K562 (cell line): ENCODE data around the gene DYDC1. TPM values are rescaled to one million over a fixed set of nuclear protein-coding genes. Genes with fewer than 3 reads are reported as not detected.

ENCODE experiments used
- ATAC-seq: fragments of 200-7000 bp; cut with Tn5 transposase; 3 replicates; pipeline ENCODE4 v1.9.1; 2020; ENCODE audit warnings: moderate library complexity
- BruUV-seq: library from RNA; stranded (reverse); fragments of 400-500 nt; replicated peaks from 2 replicates; lab custom pipeline; 2021; lab: Mats Ljungman, UMichigan
- CTCF ChIA-PET: fragments of 300-600 bp; formaldehyde crosslinking; extraction: SDS; loops from one replicate; lab custom pipeline; 2021; ENCODE audit warnings: low intra/inter-chr PET ratio; lab: Yijun Ruan, JAX
- POLR2A ChIA-PET: fragments of 300-600, 350-650 bp; sonication (Branson Sonifier 250); formaldehyde crosslinking; extraction: SDS; loops from one replicate; lab custom pipeline; 2021; ENCODE audit warnings: antibody characterized with exemption, inconsistent platforms; lab: Yijun Ruan, JAX
- DNase-seq, 4 experiments: peaks; one replicate each; pipeline versions ENCODE4 v3.0.0 to v3.0.0-alpha.2; 2011 to 2018; ENCODE audit warnings: low spot score in 3 of 4, mixed read lengths in 3 of 4; ENCODE audit errors: extremely low read depth in 1 of 4
- FAIRE-seq: peaks from 2 replicates; lab custom pipeline; 2011; peaks lifted over from hg19 to GRCh38; lab: Jason Lieb, UNC
- H2AFZ ChIP-seq: 2 replicates; pipeline ENCODE4 v1.6.0; 2011; ENCODE audit warnings: low read depth, low read length, control low read depth, inconsistent platforms
- H3K27ac ChIP-seq: fragments of 200-600 bp; 3 replicates; pipeline ENCODE4 v1.8.0; 2011; ENCODE audit warnings: low read depth, mild to moderate bottlenecking, control low read depth, inconsistent platforms, low read length, moderate library complexity, mixed read lengths; ENCODE audit errors: extremely low read depth
- H3K27me3 ChIP-seq, 2 experiments: fragments of 300-600 bp in 1 of 2; 2 replicates in 1 of 2; 3 replicates in 1 of 2; pipeline versions ENCODE4 v1.6.0 to v1.8.0; 2011; ENCODE audit warnings: inconsistent platforms in 2 of 2, low read length in 2 of 2, mild to moderate bottlenecking in 1 of 2, mixed read lengths in 1 of 2, moderate library complexity in 1 of 2; ENCODE audit not compliant: control insufficient read depth in 2 of 2, insufficient read depth in 2 of 2
- H3K36me3 ChIP-seq: fragments of 300-600 bp; 3 replicates; pipeline ENCODE4 v1.8.0; 2011; ENCODE audit warnings: mild to moderate bottlenecking, low read length, inconsistent platforms; ENCODE audit not compliant: control insufficient read depth, insufficient read depth
- H3K4me1 ChIP-seq, 2 experiments: fragments of 200-600 bp in 1 of 2; replicated peaks in 1 of 2; 2 replicates in 1 of 2; 3 replicates in 1 of 2; pipeline versions ENCODE4 v1.5.1 to v1.8.0; 2011; ENCODE audit warnings: inconsistent platforms in 2 of 2, low read length in 2 of 2, mild to moderate bottlenecking in 1 of 2, mixed read lengths in 1 of 2, moderate library complexity in 1 of 2; ENCODE audit not compliant: control insufficient read depth in 2 of 2, insufficient read depth in 2 of 2
- H3K4me2 ChIP-seq: 2 replicates; pipeline ENCODE4 v1.6.1; 2011; ENCODE audit warnings: low read length, control low read depth, inconsistent platforms, mixed read lengths; ENCODE audit not compliant: insufficient read depth
- H3K4me3 ChIP-seq: fragments of 200-600 bp; sonication (generic), shearing (Covaris generic); 2 replicates; pipeline ENCODE4 v1.5.1; 2016; ENCODE audit warnings: control low read depth, inconsistent platforms
- H3K79me2 ChIP-seq: fragments of 200-600 bp; 3 replicates; pipeline ENCODE4 v1.8.0; 2011; ENCODE audit warnings: low read length, inconsistent platforms; ENCODE audit not compliant: control insufficient read depth, insufficient read depth
- H3K9ac ChIP-seq, 2 experiments: 2 replicates each; pipeline versions ENCODE4 v1.6.0 to v1.6.1; 2011; ENCODE audit warnings: low read depth in 2 of 2, low read length in 2 of 2, control low read depth in 1 of 2, inconsistent platforms in 1 of 2, mild to moderate bottlenecking in 1 of 2, mixed read lengths in 1 of 2; ENCODE audit not compliant: insufficient read depth in 1 of 2
- H3K9me1 ChIP-seq: one replicate; pipeline ENCODE4 v1.6.0; 2011; ENCODE audit warnings: inconsistent platforms, mild to moderate bottlenecking, low read length, moderate library complexity; ENCODE audit not compliant: control insufficient read depth, insufficient read depth
- H3K9me3 ChIP-seq: replicated peaks from 2 replicates; pipeline ENCODE4 v1.5.1; 2011; ENCODE audit warnings: low read depth, low read length, inconsistent platforms; ENCODE audit not compliant: control insufficient read depth, insufficient read depth
- H4K20me1 ChIP-seq: replicated peaks from 2 replicates; pipeline ENCODE4 v1.6.1; 2011; ENCODE audit warnings: low read length, inconsistent platforms, mixed read lengths; ENCODE audit not compliant: control insufficient read depth, insufficient read depth
- BRF1 ChIP-seq: IDR thresholded peaks from 3 replicates; pipeline ENCODE4 v1.6.1; 2011; ENCODE audit warnings: borderline replicate concordance, mild to moderate bottlenecking; ENCODE audit not compliant: insufficient read length; ENCODE audit errors: extremely low read depth
- CBX3 ChIP-seq, 2 experiments: IDR thresholded peaks; 1 replicate in 1 of 2; 2 replicates in 1 of 2; pipeline ENCODE4 v1.6.1; 2012; ENCODE audit warnings: inconsistent platforms in 2 of 2, low read length in 2 of 2, borderline replicate concordance in 1 of 2, control low read depth in 1 of 2
- CHAMP1 ChIP-seq: fragments of 450-650 bp; IDR thresholded peaks from 2 replicates; pipeline ENCODE4 v1.6.1; 2016; ENCODE audit warnings: mild to moderate bottlenecking
- FOXO4 ChIP-seq: fragments of 450-650 bp; formaldehyde crosslinking; IDR thresholded peaks from 2 replicates; pipeline ENCODE4 v1.4.0; 2020; ENCODE audit warnings: mild to moderate bottlenecking, moderate library complexity
- NFATC3 ChIP-seq: fragments of 450-650 bp; IDR thresholded peaks from 2 replicates; pipeline ENCODE4 v1.6.1; 2017; ENCODE audit warnings: mild to moderate bottlenecking
- NFXL1 ChIP-seq: fragments of 450-650 bp; formaldehyde crosslinking; IDR thresholded peaks from 2 replicates; pipeline ENCODE4 v1.4.0; 2021; ENCODE audit warnings: mild to moderate bottlenecking
- POLR3A ChIP-seq: IDR thresholded peaks from 2 replicates; pipeline ENCODE4 v1.6.1; 2011; ENCODE audit warnings: borderline replicate concordance, mild to moderate bottlenecking, moderate library complexity; ENCODE audit not compliant: insufficient read length, insufficient read depth; ENCODE audit errors: extremely low read depth
- U2AF2 ChIP-seq: fragments of 200-400 bp; formaldehyde crosslinking; optimal IDR thresholded peaks from 2 replicates; pipeline ENCODE3; 2017; ENCODE audit warnings: low read depth, mild to moderate bottlenecking, low read length
- YBX1 ChIP-seq: fragments of 450-650 bp; IDR thresholded peaks from 2 replicates; pipeline ENCODE4 v1.7.1; 2016; ENCODE audit warnings: mild to moderate bottlenecking
- ZBTB2 ChIP-seq: fragments of 450-650 bp; IDR thresholded peaks from 2 replicates; pipeline ENCODE4 v1.6.1; 2016; ENCODE audit warnings: antibody characterized with exemption
- WGBS: fragments of 100-300 bp; shearing (Covaris generic); methylation state at CpG from one replicate; pipeline ENCODE4 v1.1.6; 2016; ENCODE audit warnings: low coverage, mixed read lengths; ENCODE audit not compliant: insufficient coverage; ENCODE audit errors: missing lambda C conversion rate; 5-methylcytosine and 5-hydroxymethylcytosine counted together
- in situ Hi-C: fragments of 300-500 bp; cut with MboI; formaldehyde crosslinking; loops from 4 replicates; pipeline ENCODE4 v1.15.0; 2018; ENCODE audit warnings: inconsistent platforms, mixed read lengths
- intact Hi-C: fragments of 100-400 bp; cut with micrococcal nuclease; formaldehyde crosslinking; loops from 2 replicates; pipeline ENCODE4 v1.14.2; 2022
- polyA plus RNA-seq, 8 experiments: library from polyadenylated mRNA; depleted of rRNA in 4 of 8; stranded (reverse) in 5 of 8; unstranded in 3 of 8; fragments of >200 nt; fragmentation: Nextera tagmentation in 2 of 8; fragmentation: Illumina TruSeq in 1 of 8; extraction: Ambion mirVana in 2 of 8; extraction: Trizol in 1 of 8; gene quantifications; 2 replicates each; pipeline versions ENCODE4 v1.2.1 to v1.2.3, GENCODE V29; 2011 to 2014; ENCODE audit warnings: inconsistent platforms in 1 of 8, missing spikeins in 1 of 8
- total RNA-seq, 7 experiments: library from RNA; depleted of rRNA in 6 of 7; stranded (reverse); fragments of >200 nt in 6 of 7; fragmentation: Illumina TruSeq in 2 of 7; extraction: Trizol in 2 of 7; gene quantifications; 2 replicates each; pipeline versions ENCODE4 v1.2.1 to v1.2.3, GENCODE V29; 2011 to 2021; ENCODE audit warnings: low replicate concordance in 1 of 7

Gene DYDC1
- total and polyA plus RNA-seq, 9 of the 15 experiments (the other 6 are each of a cell fraction or from before 2014, with no cell fraction given): not detected

- no peak for FAIRE-seq
- Histone ChIP-seq H2AFZ (no peak overlapping the region), H3K79me2 (no peaks in the 10 kb centered on the region), H3K27me3 (peaks cover under 1 to 12% of the 10 kb centered on the region in 2 experiments; a peak in 2 of 5 replicates), H3K27ac (no peak overlapping the region), H3K9me3 (no peaks in the 10 kb centered on the region)
- POLR2A ChIA-PET: interaction anchor here (1.1 kb wide), 1 partner anchor 11 kb away, joined by 3 read pairs; no protein-coding TSS in a partner anchor
- 0% methylated on average over 1 of the region's 1 CpG for WGBS
- no peak for TF ChIP-seq NFATC3
- TF ChIP-seq ZBTB2: no peak
- TF ChIP-seq BRF1: no peak
- TF ChIP-seq, all 486 proteins: peak for 0
- DNase-seq: no peak
- intact Hi-C loops (no loop called here), in situ Hi-C loops (no loop called here)
- ATAC-seq: no peak; the same call in 2 of the 3 replicates
- Histone ChIP-seq H3K4me1 (no peaks in the 10 kb centered on the region), H4K20me1 (no peaks in the 10 kb centered on the region), H3K4me3 (no peak overlapping the region), H3K4me2 (no peak overlapping the region), H3K9me1 (no peaks in the 10 kb centered on the region), H3K36me3 (no peaks in the 10 kb centered on the region), H3K9ac (no peak overlapping the region)
- CTCF ChIA-PET: interaction anchor here (0.8 kb wide), 1 partner anchor 182 kb away, joined by 3 read pairs; no protein-coding TSS in a partner anchor
- BruUV-seq: no TSS peak
Measured at GRCh38 chr10:80333983-80334382, 22.6 kb downstream of the DYDC1 start.

- H3K9ac ChIP-seq: no peak overlapping the region
- ATAC-seq (no peak; the same call in 2 of the 3 replicates), DNase-seq (no peak), FAIRE-seq (no peak)
- in situ Hi-C loops: no loop called here
- no TSS peak for BruUV-seq
- H3K9me1 ChIP-seq: no peaks in the 10 kb centered on the region
- H2AFZ ChIP-seq: no peak overlapping the region
- ChIA-PET CTCF (no interaction called here), POLR2A (interaction anchor here (1.2 kb wide), 1 partner anchor 10 kb away, joined by 3 read pairs; no protein-coding TSS in a partner anchor)
- WGBS: 1% methylated on average over 6 of the region's 6 CpGs
- no peaks in the 10 kb centered on the region for H3K79me2 ChIP-seq
- H4K20me1 ChIP-seq: no peaks in the 10 kb centered on the region
- no peaks in the 10 kb centered on the region for H3K36me3 ChIP-seq
- H3K4me1 ChIP-seq: no peaks in the 10 kb centered on the region
- no peaks in the 10 kb centered on the region for H3K9me3 ChIP-seq
- intact Hi-C loops: no loop called here
- H3K27me3 ChIP-seq: peaks cover 4 to 24% of the 10 kb centered on the region in 2 experiments; a peak in 2 of 5 replicates
- no peak overlapping the region for H3K27ac ChIP-seq
- no peak overlapping the region for H3K4me2 ChIP-seq
- H3K4me3 ChIP-seq: no peak overlapping the region
- no peak for TF ChIP-seq CHAMP1
- TF ChIP-seq CBX3 (IDR thresholded peaks at IDR 0.05; ENCODE audit: borderline replicate concordance in 1 of 2, low read length in 2 of 2): no peak
- TF ChIP-seq U2AF2: no peak
- no peak for TF ChIP-seq POLR3A
- TF ChIP-seq FOXO4 (CRISPR knock-in tag): no peak
- no peak for TF ChIP-seq NFXL1
- no peak for TF ChIP-seq YBX1
Measured at GRCh38 chr10:80324891-80325364, 31.6 kb downstream of the DYDC1 start.
